ENCODE data around the gene LANCL2.

DNA sequence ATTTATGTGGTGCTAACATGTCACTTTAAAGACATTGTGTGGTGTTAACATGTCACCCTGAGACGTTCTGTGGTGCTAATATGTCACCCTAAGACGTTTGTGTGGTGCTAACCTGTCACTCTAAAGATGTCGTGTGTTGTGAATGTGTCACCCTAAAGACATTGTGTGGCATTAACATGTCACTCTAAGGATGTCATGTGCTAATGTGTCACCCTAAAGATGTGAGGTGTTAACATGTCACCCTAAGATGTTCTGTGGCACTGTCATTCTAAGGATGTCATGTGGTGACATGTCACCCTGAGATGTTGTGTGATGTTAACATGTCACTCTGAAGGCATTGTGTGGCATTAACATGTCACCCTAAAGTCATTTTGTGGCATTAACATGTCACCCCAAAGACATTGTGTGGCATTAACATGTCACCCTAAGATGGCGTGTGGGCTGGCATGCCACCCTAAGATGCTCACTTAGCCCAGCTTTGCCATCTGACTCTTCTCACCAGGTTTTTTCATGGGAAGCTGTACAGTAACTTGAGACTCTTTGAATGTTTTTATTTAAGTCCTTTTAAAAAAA, 45.6 kb downstream of the LANCL2 start:
- TF ChIP-seq, protein P1, sequence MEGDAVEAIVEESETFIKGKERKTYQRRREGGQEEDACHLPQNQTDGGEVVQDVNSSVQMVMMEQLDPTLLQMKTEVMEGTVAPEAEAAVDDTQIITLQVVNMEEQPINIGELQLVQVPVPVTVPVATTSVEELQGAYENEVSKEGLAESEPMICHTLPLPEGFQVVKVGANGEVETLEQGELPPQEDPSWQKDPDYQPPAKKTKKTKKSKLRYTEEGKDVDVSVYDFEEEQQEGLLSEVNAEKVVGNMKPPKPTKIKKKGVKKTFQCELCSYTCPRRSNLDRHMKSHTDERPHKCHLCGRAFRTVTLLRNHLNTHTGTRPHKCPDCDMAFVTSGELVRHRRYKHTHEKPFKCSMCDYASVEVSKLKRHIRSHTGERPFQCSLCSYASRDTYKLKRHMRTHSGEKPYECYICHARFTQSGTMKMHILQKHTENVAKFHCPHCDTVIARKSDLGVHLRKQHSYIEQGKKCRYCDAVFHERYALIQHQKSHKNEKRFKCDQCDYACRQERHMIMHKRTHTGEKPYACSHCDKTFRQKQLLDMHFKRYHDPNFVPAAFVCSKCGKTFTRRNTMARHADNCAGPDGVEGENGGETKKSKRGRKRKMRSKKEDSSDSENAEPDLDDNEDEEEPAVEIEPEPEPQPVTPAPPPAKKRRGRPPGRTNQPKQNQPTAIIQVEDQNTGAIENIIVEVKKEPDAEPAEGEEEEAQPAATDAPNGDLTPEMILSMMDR (IDR thresholded peaks at IDR 0.05 in 8 of 11, conservative IDR thresholded peaks at IDR 0.05 in 3 of 11): no peak
- TF ChIP-seq POLR2A (IDR thresholded peaks at IDR 0.05): no peak
